DMS79 treated with DMSO at 0.1 percent for 48 hours (cell line): ENCODE results near the gene TRIB2.

ENCODE experiments used
- DNase-seq: peaks from one replicate; lab custom pipeline; 2025; lab: John Stamatoyannopoulos, UW

The TRIB2 gene

DNA sequence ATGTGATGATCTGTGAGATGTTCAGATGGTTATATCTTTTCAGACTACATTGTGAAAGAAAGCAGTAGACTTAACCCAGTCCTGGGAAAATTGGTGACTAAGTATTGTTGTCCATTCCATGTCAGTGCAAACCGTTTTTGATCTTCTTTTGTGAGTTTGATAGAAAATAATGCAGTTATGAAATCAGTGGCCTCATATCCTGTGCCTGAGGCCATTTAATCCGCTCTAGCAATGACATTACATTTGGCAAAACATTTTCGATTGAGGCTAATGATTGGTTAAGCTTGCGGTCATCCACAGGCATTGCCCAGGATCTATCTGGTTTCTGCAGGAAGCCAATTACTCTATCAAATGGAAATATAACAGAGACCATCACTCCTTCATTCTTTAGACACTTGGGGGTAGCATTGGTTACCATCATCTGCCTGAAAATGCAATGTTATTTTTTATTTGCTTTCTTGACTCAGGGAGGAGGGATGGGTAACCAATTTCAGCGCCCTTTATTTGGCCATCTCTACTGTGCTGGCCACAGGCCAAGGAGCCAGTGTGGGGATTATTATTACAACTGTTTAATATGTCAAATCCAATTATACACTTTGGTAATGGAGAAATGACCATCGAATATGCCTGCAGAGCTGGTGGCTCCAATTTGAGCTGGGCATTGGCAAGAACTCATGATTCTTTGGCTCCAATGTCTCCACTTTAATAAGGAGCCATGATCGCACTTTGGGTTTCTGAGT lies 33.6 kb downstream of the TRIB2 start:
- DNase-seq = no peak

DNA sequence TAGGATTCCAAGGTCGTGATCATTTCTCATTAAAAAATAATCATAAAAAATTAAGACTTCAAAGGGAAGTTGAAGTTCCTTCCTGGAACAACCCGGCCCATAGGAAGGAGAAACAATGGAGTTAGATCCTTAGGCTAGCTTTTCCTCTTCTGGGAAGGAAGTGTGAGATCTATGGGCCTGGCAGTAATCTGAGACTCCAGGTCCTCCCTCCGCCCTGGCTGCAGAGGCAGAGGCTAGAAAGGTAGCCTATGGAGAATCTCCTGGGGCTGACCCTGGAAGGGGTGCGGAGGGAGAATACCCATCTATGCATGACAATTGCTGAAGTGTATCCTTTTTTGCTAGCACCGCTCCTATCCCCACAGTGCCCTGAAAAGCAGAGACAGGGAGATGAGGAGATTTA lies 37.9 kb downstream of the TRIB2 start:
- no peak for DNase-seq

DNA sequence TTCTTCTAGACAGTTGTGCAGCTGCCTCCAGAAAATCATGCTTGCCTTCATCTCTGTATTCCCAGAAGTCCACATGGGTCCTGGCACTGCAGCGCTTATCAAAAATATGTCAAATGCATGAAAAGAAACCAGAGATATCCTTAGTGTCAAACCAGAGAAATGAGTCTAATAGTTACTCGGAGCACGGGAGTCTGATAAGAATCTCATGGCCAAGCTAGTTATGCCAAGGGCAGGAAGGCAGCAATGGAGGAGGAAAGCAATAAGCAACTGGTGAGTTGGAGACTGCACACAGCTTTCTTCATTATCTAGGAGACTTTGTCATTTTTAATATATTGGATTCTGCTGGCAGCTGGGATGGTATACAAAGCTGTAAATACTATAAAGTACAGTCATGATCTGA lies 38.6 kb downstream of the TRIB2 start:
- DNase-seq = no peak

DNA sequence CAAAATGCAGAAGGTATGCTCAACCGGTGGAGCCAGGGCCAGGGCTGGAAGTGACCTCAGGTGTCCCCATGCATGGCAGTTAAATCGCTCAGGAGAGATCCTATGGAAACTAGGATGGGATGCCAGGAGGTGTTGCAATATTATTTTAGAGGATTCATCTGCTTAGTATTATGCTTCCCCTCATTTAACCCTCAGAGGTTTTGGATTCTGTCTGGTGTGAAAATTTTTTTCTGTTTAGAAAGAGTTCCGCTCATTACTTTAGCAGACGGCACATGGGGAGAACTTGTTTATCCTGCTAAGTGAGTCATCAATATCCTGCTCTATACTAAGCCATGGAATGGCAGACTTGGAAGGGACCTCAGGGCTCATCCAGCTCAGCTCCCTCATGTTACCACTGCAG lies 42.5 kb downstream of the TRIB2 start:
- DNase-seq = no peak

DNA sequence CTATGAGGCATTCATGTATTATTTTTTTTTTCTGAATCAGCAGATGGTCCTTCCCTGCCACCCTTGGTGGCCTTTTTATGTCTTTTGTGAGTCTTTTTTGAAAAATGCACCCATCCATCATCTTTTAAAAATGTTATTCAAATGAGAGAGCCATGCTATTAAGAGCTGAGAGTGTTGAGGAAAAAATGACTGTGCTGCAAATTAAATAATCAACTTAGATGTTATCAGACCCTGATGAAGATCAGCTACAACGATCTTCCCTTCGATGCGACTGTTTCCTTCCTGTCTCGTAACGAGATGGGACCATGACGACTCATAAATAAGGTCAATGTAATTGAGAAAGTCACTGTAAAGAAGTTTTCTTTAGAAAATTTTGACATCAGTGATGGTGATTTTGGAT lies 44.4 kb downstream of the TRIB2 start:
- DNase-seq = no peak

DNA sequence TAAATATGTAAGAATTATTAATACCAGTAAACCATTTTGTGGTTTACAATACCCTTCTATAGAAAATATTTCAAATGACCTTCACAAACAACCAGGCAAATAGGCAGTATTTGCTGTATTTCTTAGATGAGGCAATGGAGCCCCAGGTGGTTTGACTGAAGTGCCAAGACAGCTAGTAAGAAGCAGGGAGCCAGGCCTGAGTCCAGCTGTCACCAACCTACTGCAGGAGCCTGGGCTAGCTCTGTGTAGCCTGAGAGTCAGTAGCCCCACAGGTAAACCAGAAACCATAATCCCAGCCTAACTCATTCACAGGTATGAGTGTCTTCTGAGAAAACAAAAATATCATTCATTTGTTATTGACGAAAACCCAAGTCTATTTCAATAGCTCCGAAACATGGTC lies 45.6 kb downstream of the TRIB2 start:
- DNase-seq = no peak

DNA sequence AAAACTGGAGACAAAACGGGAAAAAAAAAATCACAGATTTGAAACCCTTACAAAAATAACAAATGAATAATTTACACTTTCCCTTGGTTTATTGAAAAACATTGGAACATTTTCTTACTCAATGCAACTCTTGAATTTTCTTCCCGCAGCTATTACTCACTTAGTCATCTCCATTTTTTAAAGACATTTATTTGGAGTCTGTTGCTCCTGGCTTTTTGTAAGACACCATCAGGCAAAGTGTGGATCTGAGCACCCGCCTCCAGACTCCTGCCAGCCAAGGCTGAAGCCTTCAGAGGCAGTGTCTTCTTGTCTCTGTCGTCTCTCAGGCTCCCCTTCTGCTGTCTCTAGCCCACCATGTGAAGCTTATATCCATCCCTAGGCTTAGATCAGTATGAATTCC lies 46.2 kb downstream of the TRIB2 start:
- no peak for DNase-seq

DNA sequence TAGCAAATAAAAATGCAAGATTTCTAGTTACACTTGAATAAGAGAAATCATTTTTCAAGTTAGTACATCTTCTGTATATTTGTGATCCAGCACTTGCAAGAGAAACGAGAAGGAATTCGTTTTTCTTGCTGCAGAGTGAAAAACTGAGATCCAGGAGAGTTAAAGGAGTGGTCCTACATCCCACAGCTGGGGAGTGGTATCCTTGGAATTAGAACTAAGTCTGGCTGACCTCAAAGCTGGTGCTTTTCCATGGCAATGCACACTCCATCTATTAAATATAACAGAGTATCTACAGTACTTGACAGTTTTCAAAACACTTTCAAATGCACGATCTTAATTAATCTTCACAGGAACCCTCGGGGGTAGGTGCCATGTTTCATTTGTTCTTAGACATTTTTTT lies 46.8 kb downstream of the TRIB2 start:
- no peak for DNase-seq

DNA sequence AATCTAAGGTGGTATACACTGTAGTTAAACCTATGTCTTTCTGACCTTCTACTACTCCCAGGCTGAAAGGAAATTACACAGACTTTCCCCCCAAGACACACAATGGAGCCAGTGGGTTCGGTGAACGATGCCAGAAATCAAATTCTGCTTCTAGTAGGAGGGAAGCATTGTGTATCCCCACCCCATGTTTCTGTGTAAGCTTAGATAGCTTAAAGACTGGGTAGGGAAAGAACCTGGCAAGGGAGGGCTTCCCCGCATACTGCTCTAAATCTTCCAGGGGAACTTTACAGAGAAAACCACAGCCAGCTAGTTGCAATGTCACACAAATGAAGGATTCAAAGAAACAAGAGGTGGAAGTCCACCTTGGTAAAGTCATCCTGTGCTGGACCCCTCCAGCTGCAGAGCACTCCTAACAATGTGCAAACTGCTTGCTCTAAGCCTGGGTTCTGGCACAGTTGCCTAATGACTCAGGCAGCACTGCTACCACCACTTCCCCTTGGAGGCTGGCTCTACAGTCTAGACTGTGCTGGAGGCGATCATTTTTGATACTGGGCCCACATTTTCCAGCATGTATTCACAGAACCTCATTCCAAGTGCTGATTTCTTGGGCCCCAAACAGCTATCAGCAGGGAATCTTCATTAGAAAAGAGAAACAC lies 47.5 kb downstream of the TRIB2 start:
- DNase-seq = no peak

DNA sequence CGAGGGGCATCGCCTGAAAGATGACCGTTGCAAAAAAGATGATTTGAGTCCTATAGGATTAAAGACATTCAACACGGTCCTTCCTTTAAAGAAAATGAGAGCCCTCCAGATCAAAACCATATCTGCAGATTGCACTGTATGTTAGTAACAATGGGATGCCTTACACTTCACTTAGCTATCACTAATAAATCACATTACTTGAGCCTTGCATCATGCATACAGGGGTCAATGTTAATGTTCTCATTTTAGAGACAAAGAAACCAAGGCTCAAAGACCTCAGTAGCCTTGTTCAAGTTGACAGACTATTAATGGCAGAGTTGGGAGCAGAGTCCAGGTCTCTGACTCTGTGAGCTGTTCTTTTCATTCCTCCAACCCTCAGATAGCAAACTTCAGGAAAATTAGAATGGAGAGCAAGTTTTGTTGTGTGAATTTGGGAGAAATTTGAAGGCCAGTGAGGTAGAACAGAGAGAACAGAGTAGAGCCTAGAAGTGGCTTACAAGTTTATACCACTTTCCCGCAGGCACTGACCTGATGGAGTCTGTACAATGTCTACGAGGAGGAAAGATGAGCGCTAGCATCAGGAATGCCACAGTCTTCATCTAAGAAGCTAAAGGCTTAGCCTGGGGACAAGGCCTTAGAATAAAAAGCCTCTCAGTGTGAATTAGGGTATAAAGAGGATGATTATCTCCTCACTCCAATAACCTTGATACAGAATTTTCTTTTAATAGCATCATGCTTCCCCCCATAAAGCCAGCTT lies 48.3 kb downstream of the TRIB2 start:
- no peak for DNase-seq

DNA sequence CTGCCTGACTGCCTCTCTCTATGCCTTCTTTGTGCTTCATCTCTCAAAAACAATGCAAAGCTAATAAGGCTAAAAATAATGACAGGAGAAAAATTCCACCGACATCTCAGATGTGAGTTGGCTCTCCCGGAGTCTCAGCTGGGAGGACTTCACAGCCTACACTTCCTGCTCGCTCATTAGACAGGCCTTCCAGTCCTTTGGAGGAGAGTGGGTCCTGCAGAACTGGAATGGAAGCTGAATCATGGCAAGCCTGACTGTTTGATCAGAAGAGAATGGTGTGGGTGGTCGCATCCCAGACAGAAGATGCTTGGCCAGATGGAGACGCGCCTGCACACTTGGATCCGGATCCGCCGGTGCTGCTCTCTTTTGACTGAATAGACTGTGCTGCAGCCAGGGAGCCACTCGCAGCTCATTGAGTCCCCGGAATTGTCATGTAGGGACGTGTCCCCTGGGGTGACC lies 49.7 kb downstream of the TRIB2 start:
- DNase-seq = no peak

DNA sequence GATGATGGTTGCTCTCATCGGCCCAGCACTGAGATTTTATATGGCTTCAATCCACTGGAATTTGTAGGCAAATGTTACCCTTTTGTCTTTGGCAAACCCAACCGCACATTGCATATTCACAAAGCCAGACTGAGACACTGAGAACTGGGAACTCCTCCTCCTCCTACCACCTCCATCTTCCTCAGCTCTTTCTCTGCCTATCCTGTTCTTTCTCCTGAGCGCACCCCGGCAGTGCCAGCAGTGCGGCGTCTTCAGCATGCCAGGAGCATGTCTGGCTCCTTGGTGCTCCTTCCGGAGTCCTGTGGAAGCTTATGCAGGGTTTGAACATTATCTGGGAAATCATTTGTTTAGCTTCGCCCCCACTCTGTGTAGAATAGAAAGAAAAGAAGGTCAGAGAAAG lies 50.8 kb downstream of the TRIB2 start:
- no peak for DNase-seq

DNA sequence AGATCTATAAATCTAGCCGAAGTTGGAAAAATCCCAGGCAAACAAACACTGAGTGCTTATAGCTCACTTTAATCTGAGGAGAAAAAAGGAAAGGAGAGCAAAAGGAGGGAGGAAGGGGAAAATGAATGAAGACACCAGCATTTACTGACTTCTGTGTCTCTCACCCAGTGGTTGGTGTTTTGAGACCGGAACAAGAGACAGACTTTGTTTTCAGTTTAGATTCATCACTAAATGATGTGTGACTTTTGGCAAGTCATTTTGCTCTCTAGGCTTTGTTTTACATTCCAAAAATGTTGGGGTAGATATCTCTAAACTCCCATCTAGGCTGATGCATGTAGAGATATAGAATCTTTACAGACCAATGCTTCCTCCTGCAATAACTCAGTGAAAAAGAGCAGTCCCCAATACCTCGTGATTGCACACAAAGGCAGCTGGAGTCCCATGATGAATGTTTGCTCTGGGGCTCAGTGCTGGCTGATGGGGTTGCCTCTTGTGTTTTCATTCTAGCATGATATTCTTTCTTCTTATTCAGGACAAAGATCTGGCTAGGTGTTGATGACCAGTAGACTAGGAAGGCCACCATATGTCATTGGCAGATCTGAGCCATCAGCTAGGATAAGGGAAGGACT lies 51.4 kb downstream of the TRIB2 start:
- no peak for DNase-seq

DNA sequence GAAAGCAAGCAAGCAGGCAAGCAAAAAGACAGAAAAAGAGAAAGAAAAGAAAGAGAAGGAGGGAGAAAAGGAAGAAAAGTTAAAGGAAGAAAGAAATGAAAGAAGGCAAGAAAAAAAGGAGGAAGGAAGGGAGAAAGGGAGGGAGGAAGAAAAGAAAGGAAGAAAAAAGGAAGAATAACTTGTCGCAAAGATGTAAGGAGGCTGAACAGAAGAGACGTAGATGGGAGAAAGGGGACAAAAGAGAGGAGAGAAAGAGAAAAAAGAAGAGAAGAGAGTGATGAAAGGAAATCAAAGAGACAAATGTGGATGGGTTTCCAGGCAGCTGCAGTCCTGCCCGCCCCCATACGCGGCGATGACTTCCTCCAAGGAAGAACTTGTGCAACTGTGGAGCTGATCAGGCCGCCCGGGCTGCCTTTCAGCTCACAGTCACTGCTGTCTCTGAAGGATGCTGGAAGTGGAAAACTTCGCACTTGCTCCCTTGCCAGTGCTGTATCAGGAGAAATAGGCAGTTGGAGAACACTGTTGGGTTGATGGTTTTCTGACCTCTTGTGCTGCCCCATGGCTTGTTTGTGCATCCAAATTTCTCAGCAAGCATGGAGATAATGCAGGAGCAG lies 52.9 kb downstream of the TRIB2 start:
- no peak for DNase-seq

DNA sequence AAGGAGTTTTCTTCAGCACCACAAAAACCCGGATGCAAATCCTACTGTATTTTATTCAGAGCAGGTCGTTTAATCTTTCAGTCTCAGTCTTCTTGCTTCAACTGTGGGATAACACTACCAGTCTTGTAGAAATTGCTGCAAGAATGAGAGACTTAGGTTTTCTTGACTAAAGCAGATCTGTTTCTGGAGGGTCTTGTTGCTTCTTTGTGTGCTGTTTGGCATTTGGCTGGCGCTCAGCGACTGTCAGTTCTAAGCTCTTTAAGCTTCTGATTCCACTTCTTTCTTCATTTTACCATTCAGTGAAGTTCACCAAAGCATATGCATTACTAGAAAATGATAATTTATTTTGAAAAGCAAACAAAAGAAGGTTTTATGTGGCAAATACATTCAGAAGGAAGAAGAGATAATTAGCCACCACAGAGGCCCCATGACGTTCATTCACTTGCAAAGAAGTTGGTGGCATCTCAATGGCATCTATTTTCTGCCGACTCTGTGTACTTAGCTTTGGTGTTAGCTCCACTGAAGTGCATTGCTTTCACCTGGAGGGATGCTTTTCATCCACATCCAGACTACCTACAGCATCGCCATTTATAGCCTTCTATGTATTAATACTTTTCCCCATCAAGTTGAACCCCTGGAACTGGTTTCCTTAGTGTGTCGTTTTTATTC lies 53.7 kb downstream of the TRIB2 start:
- DNase-seq = no peak

DNA sequence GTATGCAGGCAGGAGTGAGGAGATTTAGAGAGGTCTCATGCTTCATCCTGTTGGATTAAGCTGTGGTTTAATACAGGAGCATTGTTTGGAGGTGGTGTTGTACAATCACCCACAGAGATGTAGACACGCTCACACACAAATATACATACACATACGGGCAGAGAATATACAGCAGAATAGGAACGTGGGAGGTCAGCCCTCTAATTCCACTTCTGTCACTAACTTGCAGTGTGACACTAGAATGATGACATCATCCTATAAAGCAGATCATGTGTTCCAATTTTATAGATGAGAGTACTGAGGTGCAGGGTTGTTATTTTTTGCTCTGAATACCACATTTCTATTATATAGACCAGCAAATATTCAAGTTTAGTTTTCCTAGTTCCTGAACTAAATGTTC lies 54.4 kb downstream of the TRIB2 start:
- no peak for DNase-seq

DNA sequence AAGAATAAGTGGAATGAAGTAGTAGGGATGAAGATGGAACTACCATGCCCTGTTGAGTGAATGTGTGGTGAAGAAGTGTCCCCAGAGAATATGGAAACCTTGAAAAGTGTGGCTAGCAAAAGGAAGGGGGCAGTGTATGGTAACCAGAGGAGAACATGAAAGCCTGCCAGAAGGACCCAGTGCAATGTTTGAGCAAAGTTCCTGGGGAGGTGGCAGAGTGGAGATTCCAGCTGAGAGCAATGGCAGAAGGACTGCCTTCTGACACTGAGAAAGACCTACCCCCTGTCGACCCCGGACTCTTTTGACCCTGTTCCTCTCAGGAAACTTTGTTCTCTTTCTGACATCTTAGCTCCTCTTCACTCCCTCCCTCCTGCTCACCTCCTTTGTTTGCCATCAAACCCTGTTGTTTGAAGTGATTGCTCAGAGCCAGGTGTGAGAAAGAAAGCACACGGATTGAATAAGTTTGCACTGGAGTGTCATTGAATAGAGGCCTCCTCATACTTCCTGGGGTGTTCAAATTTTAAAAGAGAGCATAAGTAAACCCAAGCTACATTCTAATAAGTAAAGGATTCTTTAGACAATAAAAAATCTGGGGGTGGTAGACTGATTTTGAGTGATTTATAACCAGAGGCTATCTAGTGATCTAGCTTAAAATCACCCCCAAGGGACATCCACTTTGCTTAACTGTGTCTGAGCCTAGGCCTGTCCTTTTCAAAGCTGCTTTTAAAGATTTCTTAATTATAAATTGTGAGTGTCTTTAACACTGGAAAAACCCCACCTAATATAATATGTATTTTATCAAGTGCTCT lies 57.1 kb downstream of the TRIB2 start:
- no peak for DNase-seq

DNA sequence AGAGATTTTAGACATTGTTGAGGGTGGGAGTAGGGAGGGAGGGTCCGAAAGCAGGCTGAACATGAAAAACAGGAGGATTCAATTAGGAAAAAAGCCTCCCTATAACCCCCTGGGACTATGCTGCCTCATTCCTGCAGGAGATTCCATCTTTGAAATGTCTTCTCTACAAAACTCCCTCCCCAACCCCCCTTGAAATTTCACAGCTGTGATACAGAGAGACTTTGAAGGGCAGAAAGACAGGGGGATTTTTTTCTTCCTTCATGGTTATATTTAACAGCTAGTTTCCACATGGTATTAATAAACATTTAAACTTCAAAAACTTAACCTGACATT lies 57.6 kb downstream of the TRIB2 start:
- no peak for DNase-seq

DNA sequence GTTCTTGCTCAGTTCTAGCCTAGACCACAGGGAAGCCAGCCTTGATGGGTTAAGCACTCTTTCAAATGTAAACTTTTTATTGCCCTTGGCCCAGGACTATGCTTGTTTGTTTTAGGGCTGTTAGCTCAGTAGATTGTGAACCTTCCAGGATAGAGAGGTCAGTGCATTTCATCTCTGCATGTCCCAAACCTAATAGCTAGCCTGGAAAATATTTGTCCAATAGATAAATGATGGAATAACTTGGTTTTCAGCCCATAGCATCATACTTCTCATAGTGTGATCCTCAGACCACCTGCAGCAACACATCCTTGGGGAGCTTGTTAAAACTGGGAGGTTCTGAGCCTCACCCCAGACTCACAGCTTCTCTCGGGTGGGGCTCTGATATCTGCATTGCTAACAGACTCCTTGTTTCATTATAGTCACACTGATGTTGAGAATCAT lies 59.8 kb downstream of the TRIB2 start:
- DNase-seq = no peak

DNA sequence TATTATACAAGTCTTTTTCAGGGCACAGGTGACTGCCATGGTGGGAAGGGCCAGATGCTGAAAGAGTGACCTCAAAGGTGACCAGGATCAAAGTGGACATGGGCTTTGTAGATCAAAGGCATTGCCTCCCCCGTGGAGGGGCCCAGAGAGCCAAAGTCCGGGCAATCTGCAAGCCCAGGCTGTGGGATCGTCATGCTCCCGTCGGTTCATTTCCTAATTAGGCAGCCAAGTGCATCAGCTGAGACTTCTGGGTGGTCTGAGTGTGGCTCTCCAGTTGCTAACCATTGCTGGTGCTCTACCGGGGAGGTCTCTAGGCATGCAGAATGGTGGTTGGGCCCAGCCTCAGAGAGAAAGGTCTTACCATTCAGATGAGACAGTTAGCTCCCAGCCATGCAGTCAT lies 61.6 kb downstream of the TRIB2 start:
- no peak for DNase-seq
